ENCODE data around the gene FAM185A. TPM values are rescaled to one million over a fixed set of nuclear protein-coding genes. Genes with fewer than 3 reads are reported as not detected.
"Not testable (repeated sequence)": the region's sequence is repeated elsewhere in the genome, so short reads cannot be mapped to it uniquely, and the experiment has no call there.

FAM185A gene
- total and polyA plus RNA-seq, 2 of the 4 experiments (the other 2 are of a cell fraction) = 3.6 to 4.3 TPM

DNA sequence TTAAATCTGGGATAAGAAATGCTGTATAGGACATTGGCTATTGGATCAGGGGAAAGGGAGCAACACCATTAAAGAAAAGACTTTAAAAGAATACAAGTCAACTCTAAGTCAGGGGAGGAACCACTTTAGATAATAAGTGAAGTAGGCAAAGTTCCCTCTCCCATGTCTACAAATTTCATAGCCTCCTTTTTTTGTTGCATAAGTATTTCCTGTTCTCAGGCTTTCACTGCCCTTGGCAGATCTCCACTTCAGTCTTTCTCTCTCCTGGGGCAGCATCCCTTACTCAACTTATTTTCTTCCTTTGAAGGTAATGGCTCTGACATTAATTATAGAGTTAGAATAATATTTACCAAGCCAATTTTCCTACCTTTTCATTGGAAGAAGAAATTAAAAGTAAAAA, 30.3 kb upstream of the FAM185A start:
- H2AFZ ChIP-seq (replicated peaks; ENCODE audit: low read length, poor library complexity); H3K4me1 ChIP-seq (ENCODE audit: control insufficient read depth, insufficient read depth, low read length); H4K8ac ChIP-seq (ENCODE audit: low read depth in 2 of 2, low read length in 2 of 2); DNase-seq; H2BK15ac ChIP-seq (ENCODE audit: low read depth, low read length); ATAC-seq (ENCODE audit: low read depth); H3K18ac ChIP-seq (ENCODE audit: low read depth, low read length); H3K4me3 ChIP-seq (ENCODE audit: insufficient read depth, low read depth, low read length); H3K79me1 ChIP-seq (ENCODE audit: low read depth in 1 of 2, low read length in 2 of 2); H3K23ac ChIP-seq (ENCODE audit: low read depth, low read length); H3K14ac ChIP-seq (replicated peaks; ENCODE audit: low read depth, low read length); H3K4me2 ChIP-seq (ENCODE audit: low read depth, low read length); H3K9me3 ChIP-seq (ENCODE audit: control insufficient read depth, insufficient read depth, low read length); BruUV-seq (replicated peaks); H2BK5ac ChIP-seq (ENCODE audit: low read depth, low read length, poor library complexity, severe bottlenecking); H4K5ac ChIP-seq (ENCODE audit: low read depth, low read length); CTCF ChIA-PET; H3K9me1 ChIP-seq (ENCODE audit: insufficient read depth, low read length); POLR2A ChIA-PET (ENCODE audit: unreplicated experiment); H3K9ac ChIP-seq (ENCODE audit: low read depth, low read length); H3K27ac ChIP-seq (ENCODE audit: insufficient read depth, low read length); H2AK5ac ChIP-seq (ENCODE audit: low read depth, low read length); H2BK120ac ChIP-seq (ENCODE audit: low read depth, low read length); H2AK9ac ChIP-seq (replicated peaks; ENCODE audit: low read depth, low read length, poor library complexity); H2BK20ac ChIP-seq (ENCODE audit: low read depth, low read length); dilution Hi-C loops (cut with HindIII; ENCODE audit: low sequenced_read_pairs, unreplicated experiment); H4K20me1 ChIP-seq (ENCODE audit: insufficient read depth, low read length); H3K27me3 ChIP-seq (ENCODE audit: control insufficient read depth, insufficient read depth, low read length); H3K4ac ChIP-seq (ENCODE audit: low read depth, low read length); intact Hi-C loops (cut with micrococcal nuclease); H4K91ac ChIP-seq (ENCODE audit: insufficient read depth, low read depth, low read length); H3K36me3 ChIP-seq (ENCODE audit: control insufficient read depth, insufficient read depth, low read length); in situ Hi-C loops (cut with MboI; ENCODE audit: low sequenced_read_pairs); H3K56ac ChIP-seq (ENCODE audit: extremely low read depth, insufficient read depth, low read length): not testable (repeated sequence)

DNA sequence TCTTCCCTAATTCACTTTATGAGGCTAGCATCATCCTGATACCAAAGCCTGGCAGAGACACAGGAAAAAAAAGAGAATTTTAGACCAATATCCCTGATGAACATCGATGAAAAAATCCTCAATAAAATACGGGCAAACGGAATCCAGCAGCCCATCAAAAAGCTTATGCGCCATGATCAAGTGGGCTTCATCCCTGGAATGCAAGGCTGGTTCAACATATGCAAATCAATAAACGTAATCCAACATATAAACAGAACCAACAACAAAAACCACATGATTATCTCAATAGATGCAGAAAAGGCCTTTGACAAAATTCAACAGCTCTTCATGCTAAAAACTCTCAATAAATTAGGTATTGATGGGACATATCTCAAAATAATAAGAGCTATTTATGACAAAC, 22.6 kb upstream of the FAM185A start:
- H4K20me1 ChIP-seq (ENCODE audit: insufficient read depth, low read length); H3K14ac ChIP-seq (replicated peaks; ENCODE audit: low read depth, low read length); H2BK20ac ChIP-seq (ENCODE audit: low read depth, low read length); H2BK15ac ChIP-seq (ENCODE audit: low read depth, low read length); H3K36me3 ChIP-seq (ENCODE audit: control insufficient read depth, insufficient read depth, low read length); H3K27me3 ChIP-seq (ENCODE audit: control insufficient read depth, insufficient read depth, low read length); intact Hi-C loops (cut with micrococcal nuclease); H3K18ac ChIP-seq (ENCODE audit: low read depth, low read length); H2BK120ac ChIP-seq (ENCODE audit: low read depth, low read length); H4K5ac ChIP-seq (ENCODE audit: low read depth, low read length); H3K4me2 ChIP-seq (ENCODE audit: low read depth, low read length); CTCF ChIA-PET; H4K8ac ChIP-seq (ENCODE audit: low read depth in 2 of 2, low read length in 2 of 2); H3K9me3 ChIP-seq (ENCODE audit: control insufficient read depth, insufficient read depth, low read length); POLR2A ChIA-PET (ENCODE audit: unreplicated experiment); H3K27ac ChIP-seq (ENCODE audit: insufficient read depth, low read length); BruUV-seq (replicated peaks); ATAC-seq (ENCODE audit: low read depth); H3K9me1 ChIP-seq (ENCODE audit: insufficient read depth, low read length); in situ Hi-C loops (cut with MboI; ENCODE audit: low sequenced_read_pairs); H3K4ac ChIP-seq (ENCODE audit: low read depth, low read length); H2AFZ ChIP-seq (replicated peaks; ENCODE audit: low read length, poor library complexity); H2AK5ac ChIP-seq (ENCODE audit: low read depth, low read length); DNase-seq; H4K91ac ChIP-seq (ENCODE audit: insufficient read depth, low read depth, low read length); H3K9ac ChIP-seq (ENCODE audit: low read depth, low read length); H3K4me3 ChIP-seq (ENCODE audit: insufficient read depth, low read depth, low read length); H2BK5ac ChIP-seq (ENCODE audit: low read depth, low read length, poor library complexity, severe bottlenecking); H3K79me1 ChIP-seq (ENCODE audit: low read depth in 1 of 2, low read length in 2 of 2); H3K4me1 ChIP-seq (ENCODE audit: control insufficient read depth, insufficient read depth, low read length); dilution Hi-C loops (cut with HindIII; ENCODE audit: low sequenced_read_pairs, unreplicated experiment); H2AK9ac ChIP-seq (replicated peaks; ENCODE audit: low read depth, low read length, poor library complexity); H3K56ac ChIP-seq (ENCODE audit: extremely low read depth, insufficient read depth, low read length); H3K23ac ChIP-seq (ENCODE audit: low read depth, low read length): not testable (repeated sequence)
- no CpG with 5 or more reads among the region's 5 CpGs for WGBS, 2 experiments (ENCODE audit: extremely low coverage in 2 of 2, insufficient read length in 1 of 2)
